Fibroblast of the conjunctiva (primary cell): ENCODE measurements around the gene EHD3.
"Not testable (repeated sequence)": the region's sequence is repeated elsewhere in the genome, so short reads cannot be mapped to it uniquely, and the experiment has no call there.

ENCODE experiments used
- DNase-seq: peaks from one replicate; pipeline ENCODE4 v3.0.0-alpha.2; 2010; ENCODE audit warnings: low read depth

The EHD3 gene

GRCh38 chr2:31256611-31257382 is 22.8 kb downstream of the EHD3 start:
- DNase-seq = no peak

- DNase-seq = no peak
These were observed 24.4 kb downstream of the EHD3 start for GRCh38 chr2:31258351-31258750.

GRCh38 chr2:31259075-31259474 is 25.1 kb downstream of the EHD3 start:
- DNase-seq = no peak

- no peak for DNase-seq
These were observed 26.9 kb downstream of the EHD3 start for GRCh38 chr2:31260870-31261269.

GRCh38 chr2:31263636-31264190 is 29.8 kb downstream of the EHD3 start:
- no peak for DNase-seq

DNA sequence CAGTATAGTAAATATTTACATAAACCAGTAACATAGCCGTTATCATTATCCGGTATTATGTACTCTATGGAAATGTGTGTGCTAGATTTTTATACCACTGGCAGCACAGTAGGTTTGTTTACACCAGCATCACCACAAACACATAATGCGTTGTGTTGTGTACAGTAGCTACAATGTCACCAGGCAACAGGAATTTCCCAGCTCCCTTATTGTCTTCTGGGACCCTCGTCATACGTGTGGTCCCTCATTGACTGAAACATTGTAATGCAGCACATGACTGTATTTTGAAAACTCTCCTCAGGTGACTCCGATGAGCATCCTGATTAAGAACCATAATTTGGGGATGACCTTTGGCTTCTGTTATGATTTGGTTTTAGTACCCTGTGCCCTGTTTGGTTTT is 31.3 kb downstream of the EHD3 start:
- DNase-seq = no peak

GRCh38 chr2:31266804-31267203 is 32.9 kb downstream of the EHD3 start:
- DNase-seq = no peak

DNA sequence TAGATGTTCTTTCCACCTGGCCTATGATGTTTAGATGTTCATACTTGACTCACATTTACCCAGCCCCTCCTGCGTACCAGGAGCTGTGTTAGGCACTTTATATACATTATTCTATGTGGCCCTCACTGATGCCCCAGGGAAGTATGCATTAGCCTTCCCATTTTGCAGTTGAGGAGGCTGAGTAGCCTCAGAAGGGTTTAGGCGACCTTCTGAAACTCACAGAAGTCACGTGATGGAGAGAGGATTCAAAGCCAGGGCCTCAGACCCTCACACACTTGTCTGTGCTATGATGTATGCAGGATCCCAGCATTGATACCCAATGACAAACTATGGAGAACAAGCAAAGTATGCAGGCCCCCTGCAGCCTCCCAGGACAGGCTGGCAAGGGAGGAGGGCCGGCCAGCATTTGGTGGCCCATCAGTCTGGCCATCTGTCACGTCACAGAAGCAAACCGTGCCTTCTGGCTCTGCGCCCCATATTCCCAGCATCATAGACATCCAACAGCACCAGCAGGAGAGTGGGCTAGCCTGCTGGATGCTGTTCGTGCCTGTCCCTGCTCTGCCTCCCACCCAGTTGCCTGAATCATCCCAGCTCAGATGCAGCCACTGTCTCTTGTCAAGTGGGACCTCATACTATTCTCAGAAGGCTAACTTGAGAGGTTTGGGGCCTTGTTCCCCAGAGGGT is 33.6 kb downstream of the EHD3 start:
- no peak for DNase-seq

DNA sequence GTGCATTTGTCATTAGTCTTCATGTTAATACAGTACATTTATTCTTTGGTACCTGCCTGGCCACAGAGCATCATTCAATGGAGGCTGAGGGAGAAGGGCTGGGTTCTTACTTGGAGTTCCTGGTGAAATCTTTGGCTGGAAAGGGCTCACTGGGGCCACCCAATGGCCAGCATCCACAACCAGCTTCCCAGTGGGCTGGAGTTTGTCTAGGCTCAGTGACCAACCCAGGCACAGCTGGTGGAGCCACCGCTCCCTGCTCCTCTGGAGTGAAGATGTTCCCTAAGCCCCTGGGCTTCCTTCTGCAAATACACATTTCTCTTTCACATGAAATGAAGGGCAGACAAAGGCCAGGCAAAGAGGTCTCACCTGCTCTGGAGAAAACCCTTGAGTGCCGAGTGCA is 34.4 kb downstream of the EHD3 start:
- no peak for DNase-seq

GRCh38 chr2:31269087-31269486 is 35.1 kb downstream of the EHD3 start:
- no peak for DNase-seq

GRCh38 chr2:31270131-31270530 is 36.2 kb downstream of the EHD3 start:
- no peak for DNase-seq

GRCh38 chr2:31270822-31271231 is 36.9 kb downstream of the EHD3 start:
- no peak for DNase-seq

DNA sequence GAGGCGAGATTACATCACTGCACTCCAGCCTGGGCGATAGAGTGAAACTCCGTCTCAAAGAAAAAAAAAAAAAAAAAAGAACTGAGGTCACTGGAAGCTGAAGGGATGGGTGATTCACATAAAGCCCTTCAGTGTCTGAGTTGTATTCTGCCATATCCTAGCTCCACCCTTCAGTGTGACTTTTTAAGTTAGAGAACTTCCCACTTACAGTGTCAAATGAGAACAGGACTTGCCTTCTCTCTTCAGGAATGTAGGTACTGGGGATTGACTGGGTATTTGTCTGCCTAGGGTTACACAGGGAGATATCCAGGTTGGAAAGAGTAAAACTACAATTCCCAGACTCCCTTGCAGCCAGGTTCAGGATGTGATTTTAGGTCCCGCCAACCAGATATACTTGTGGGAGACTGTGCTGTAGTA is 37.9 kb downstream of the EHD3 start:
- DNase-seq = no peak

GRCh38 chr2:31274401-31275075 is 40.6 kb downstream of the EHD3 start:
- no peak for DNase-seq

DNA sequence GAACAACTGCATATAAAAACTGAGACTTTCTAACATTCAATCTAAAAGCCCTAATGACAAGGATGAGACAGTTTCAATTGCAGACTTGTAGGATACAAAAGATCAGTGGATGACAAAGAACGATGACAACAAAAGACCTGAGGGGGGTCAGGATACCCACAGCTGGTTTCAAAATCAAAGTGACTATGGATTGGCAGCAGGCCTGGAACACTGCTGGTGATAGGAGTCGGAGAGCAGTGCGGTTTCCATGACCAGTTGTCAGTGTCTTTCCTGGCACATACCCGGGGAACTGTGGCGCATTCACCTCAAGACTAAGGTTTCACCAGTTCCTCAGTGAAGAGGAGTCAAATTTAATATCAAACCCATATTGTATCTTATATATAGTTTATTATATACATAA is 42.0 kb downstream of the EHD3 start:
- DNase-seq = no peak

- DNase-seq = no peak
These were observed 43.7 kb downstream of the EHD3 start for GRCh38 chr2:31277621-31278020.

DNA sequence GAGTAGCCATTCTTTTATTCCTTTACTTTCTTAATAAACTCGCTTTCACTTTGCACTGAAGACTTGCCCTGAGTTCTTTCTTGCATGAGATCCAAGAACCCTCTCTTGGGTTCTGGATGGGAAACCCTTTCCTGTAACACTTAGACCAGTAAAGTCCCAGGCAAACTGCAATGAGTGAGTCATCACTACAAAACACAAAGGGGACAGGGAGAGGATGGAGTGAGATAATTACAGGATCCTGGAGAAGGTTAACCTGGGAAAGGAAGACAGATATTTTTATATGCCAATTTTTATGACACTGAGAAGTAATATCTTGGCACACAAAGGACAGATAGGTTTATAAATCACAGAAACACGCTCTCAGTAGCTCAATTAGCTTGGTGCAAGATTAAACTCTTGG is 48.7 kb downstream of the EHD3 start:
- DNase-seq = no peak

- DNase-seq = not testable (repeated sequence)
These were observed 49.4 kb downstream of the EHD3 start for GRCh38 chr2:31283193-31283919.

- DNase-seq = no peak
These were observed 50.2 kb downstream of the EHD3 start for GRCh38 chr2:31284107-31284506.

GRCh38 chr2:31286230-31286629 is 52.3 kb downstream of the EHD3 start:
- DNase-seq = no peak

- DNase-seq = no peak
These were observed 53.1 kb downstream of the EHD3 start for GRCh38 chr2:31286961-31287550.

DNA sequence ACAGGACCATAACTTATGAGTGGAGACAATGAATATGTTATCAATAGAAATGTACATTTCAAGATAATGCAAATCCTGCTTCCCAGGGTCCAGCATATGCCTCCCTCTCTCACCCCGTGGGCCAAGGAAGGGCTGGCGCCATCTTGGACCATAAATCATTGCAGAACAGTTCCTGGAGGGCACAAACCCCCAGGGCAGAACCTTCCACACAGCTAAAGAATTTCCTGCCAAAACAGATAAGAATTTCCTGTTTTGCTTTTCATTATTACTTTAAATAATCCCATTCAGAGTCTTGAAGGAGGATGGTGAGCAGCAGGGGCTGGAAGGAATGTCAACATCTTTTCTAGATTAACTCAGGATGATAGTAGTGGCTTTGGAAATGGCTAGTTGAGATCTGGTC is 53.7 kb downstream of the EHD3 start:
- DNase-seq = no peak
